Activated naive CD4-positive, alpha-beta T cell treated with anti-CD3 and anti-CD28 coated beads, Interleukin-2, amount 10 ng/mL, durations not matched to agents 7 days and 5 days (primary cell): ENCODE results near the gene PCSK7.
A peak's percentile ranks its signal among the peaks of the same experiment; 100 is the strongest.
"Not testable (repeated sequence)": the region's sequence is repeated elsewhere in the genome, so short reads cannot be mapped to it uniquely, and the experiment has no call there.

ENCODE experiments used
- CTCF ChIA-PET: fragments of 350-600 bp; sonication (Branson Sonifier 250); formaldehyde crosslinking; loops from one replicate; lab custom pipeline; 2021; ENCODE audit warnings: antibody characterized with exemption; lab: Charles Lee
- DNase-seq: peaks from one replicate; pipeline ENCODE4 v3.0.0-alpha.2; 2020
- H3K27ac Mint-ChIP-seq: one replicate; pipeline ENCODE4 v1.8.0; 2021; ENCODE audit warnings: mild to moderate bottlenecking, moderate library complexity, mixed read lengths
- H3K27me3 Mint-ChIP-seq: one replicate; pipeline ENCODE4 v1.8.0; 2021; ENCODE audit warnings: mild to moderate bottlenecking, mixed read lengths
- H3K36me3 Mint-ChIP-seq: one replicate; pipeline ENCODE4 v1.8.0; 2021; ENCODE audit warnings: mixed read lengths
- H3K4me1 Mint-ChIP-seq: one replicate; pipeline ENCODE4 v1.8.0; 2021; ENCODE audit warnings: mixed read lengths
- H3K4me3 Mint-ChIP-seq: one replicate; pipeline ENCODE4 v1.8.0; 2021; ENCODE audit warnings: mild to moderate bottlenecking, moderate library complexity, mixed read lengths
- H3K9me3 Mint-ChIP-seq: one replicate; pipeline ENCODE4 v1.8.0; 2021; ENCODE audit warnings: mixed read lengths

Gene PCSK7

DNA sequence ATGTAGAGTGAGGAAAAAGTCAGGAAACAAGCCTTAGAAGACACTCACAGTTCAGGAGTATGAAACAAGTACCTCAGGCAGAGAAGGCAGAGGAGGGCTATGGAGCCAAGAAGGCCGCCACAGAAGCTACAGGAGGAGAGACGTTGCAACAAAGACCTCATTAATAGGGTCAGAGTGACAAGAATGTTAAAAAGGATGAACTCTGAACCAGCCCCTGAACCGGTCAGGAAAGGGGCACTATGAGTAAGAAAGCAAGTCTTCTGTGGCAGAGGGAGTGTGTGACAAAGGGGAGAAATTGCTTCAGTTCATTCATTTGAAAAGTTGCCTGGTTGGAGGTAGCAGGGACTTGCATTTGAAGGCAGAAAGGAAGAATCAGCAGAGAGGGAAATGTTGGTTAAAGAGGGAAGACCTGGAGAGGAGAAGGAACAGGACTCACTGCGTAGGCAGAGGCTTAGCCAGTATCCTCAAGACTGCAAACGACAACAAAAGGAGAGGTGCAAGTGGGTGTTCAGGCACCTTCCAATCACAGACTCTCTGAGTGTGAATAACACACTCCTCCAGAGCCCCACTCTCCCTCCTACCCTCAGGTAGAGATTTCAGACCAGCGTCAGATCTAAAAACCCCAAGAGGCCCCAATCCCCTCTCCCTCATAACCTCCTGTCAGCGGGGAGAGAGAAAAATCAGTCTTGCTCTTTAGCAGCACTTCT lies 17.3 kb downstream of the PCSK7 start:
- CTCF ChIA-PET = no interaction called here
- H3K4me1 Mint-ChIP-seq = no peaks in the 10 kb centered on the region
- peak; percentile 6 for DNase-seq
- H3K9me3 Mint-ChIP-seq = no peaks in the 10 kb centered on the region
- no peak overlapping the region for H3K4me3 Mint-ChIP-seq
- no peak overlapping the region for H3K27ac Mint-ChIP-seq
- H3K27me3 Mint-ChIP-seq = no peaks in the 10 kb centered on the region
- H3K36me3 Mint-ChIP-seq = peaks cover 70% of the 10 kb centered on the region

DNA sequence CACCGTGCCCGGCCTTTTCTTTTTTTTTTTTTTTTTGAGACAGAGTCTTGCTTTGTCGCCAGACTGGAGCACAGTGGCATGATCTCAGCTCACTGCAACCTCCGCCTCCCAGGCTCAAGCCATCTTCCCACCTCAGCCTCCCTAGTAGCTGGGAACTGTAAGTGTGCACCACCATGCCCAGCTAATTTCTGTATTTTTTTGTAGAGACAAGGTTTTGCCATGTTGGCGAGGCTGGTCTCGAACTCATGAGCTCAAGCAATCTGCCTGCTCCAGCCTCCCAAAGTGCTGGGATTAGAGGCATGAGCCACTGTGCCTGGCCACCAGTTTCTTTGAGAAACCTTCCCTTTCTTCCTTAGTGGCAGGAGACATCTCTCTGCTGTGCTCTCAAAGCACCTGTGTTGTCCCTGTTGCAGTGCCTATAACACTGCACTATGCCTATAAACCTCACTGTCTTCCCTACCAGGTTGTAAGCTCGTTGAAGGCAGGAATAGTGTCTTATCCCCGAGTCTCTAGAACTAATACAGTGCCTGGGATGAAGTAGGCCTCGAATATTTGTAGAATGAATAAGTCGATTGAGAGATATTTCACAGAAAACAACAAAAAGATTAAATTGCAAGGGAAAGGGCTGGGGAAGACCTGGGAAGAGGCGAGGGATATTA lies 19.0 kb downstream of the PCSK7 start:
- H3K27me3 Mint-ChIP-seq = peaks cover 3% of the 10 kb centered on the region
- CTCF ChIA-PET = no interaction called here
- no peak overlapping the region for H3K4me3 Mint-ChIP-seq
- no peak overlapping the region for H3K27ac Mint-ChIP-seq
- no peaks in the 10 kb centered on the region for H3K9me3 Mint-ChIP-seq
- peaks cover 54% of the 10 kb centered on the region for H3K36me3 Mint-ChIP-seq
- DNase-seq = no peak
- H3K4me1 Mint-ChIP-seq = no peaks in the 10 kb centered on the region

- CTCF ChIA-PET = interaction anchor here (0.7 kb wide), 1 partner anchor 32 kb away, joined by 3 read pairs; the partner anchor contains the start of gene SIDT2
- Mint-ChIP-seq H3K4me1 (no peaks in the 10 kb centered on the region), H3K9me3 (no peaks in the 10 kb centered on the region), H3K27me3 (peaks cover 3% of the 10 kb centered on the region), H3K4me3 (no peak overlapping the region), H3K36me3 (peaks cover 40% of the 10 kb centered on the region), H3K27ac (no peak overlapping the region)
- no peak for DNase-seq
Measured at GRCh38 chr11:117210620-117211019, 21.3 kb downstream of the PCSK7 start.

DNA sequence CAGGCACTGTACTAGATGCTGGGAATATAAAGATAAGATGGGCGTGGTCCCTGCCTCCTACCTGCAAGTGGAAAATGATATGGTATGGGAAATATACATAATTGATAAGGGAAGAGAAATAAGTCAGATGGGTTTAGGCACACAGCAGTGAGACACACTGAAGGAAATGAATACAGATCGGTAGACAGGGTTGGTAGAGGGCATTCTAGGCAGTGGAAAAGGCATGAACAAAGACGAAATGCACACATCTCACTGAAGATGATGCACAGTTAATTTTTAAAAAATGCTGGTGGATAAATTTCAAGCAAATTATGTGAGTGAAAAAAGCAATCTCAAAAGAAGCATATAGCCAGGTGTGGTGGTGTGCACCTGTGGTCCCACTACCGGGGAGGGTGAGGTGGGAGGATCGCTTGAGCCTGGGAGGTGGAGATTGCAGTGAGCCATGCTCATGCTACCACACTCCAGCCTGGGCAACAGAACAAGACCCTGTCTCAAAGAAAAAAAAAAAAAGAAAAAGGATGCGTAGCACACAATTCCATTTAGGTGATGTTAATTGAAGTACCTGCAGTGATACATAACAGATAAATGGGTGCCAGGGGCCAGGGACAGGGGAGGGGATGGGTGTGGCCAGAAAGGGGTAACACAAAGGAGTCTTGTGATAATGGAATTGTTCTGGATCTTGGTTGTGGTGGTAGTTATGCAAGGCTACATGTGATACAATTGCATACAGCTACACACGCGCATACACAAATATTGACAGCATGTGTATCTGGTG lies 22.3 kb downstream of the PCSK7 start:
- H3K4me1 Mint-ChIP-seq, H3K9me3 Mint-ChIP-seq, H3K27ac Mint-ChIP-seq, CTCF ChIA-PET, DNase-seq, H3K4me3 Mint-ChIP-seq, H3K27me3 Mint-ChIP-seq: not testable (repeated sequence)
- peaks cover 45% of the 10 kb centered on the region for H3K36me3 Mint-ChIP-seq

DNA sequence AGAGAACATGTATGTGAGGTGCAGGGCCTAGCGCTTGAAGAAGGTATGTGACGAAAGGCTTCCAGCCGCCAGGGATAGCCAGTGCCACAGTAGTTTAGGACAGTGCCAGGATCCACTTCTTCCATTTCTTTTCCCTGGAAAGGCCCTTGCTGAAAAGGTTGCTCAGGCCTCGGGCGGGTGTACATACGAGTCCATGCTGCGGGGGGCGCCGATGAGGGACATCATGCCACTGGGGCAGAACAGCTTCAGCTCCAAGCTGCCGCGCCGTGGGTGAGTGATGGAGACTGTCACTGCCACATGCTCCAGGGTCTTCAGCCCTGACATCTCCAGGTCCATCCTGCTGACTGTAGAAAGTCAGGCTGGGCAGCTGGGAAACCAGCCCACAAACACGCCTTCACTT lies 23.2 kb downstream of the PCSK7 start:
- H3K27ac Mint-ChIP-seq, H3K27me3 Mint-ChIP-seq, DNase-seq, H3K4me1 Mint-ChIP-seq, CTCF ChIA-PET, H3K9me3 Mint-ChIP-seq, H3K4me3 Mint-ChIP-seq: not testable (repeated sequence)
- peaks cover 44% of the 10 kb centered on the region for H3K36me3 Mint-ChIP-seq

GRCh38 chr11:117207481-117207880 lies 24.4 kb downstream of the PCSK7 start:
- peaks cover 38% of the 10 kb centered on the region for H3K36me3 Mint-ChIP-seq
- H3K27ac Mint-ChIP-seq, CTCF ChIA-PET, H3K4me3 Mint-ChIP-seq, H3K4me1 Mint-ChIP-seq, H3K27me3 Mint-ChIP-seq, DNase-seq, H3K9me3 Mint-ChIP-seq: not testable (repeated sequence)

- H3K9me3 Mint-ChIP-seq, H3K27me3 Mint-ChIP-seq, H3K4me1 Mint-ChIP-seq, H3K27ac Mint-ChIP-seq, CTCF ChIA-PET, DNase-seq, H3K4me3 Mint-ChIP-seq: not testable (repeated sequence)
- H3K36me3 Mint-ChIP-seq = peaks cover 35% of the 10 kb centered on the region
Measured at GRCh38 chr11:117206859-117207258, 25.0 kb downstream of the PCSK7 start.

GRCh38 chr11:117206111-117206510 lies 25.8 kb downstream of the PCSK7 start:
- CTCF ChIA-PET, H3K9me3 Mint-ChIP-seq, H3K4me3 Mint-ChIP-seq, H3K27ac Mint-ChIP-seq, H3K4me1 Mint-ChIP-seq, DNase-seq, H3K27me3 Mint-ChIP-seq: not testable (repeated sequence)
- H3K36me3 Mint-ChIP-seq = peaks cover 30% of the 10 kb centered on the region

GRCh38 chr11:117205211-117205818 lies 26.6 kb downstream of the PCSK7 start:
- no peak overlapping the region for H3K4me3 Mint-ChIP-seq
- H3K27ac Mint-ChIP-seq = peak overlapping the region; percentile 37
- H3K4me1 Mint-ChIP-seq = no peaks in the 10 kb centered on the region
- no peak for DNase-seq
- no peaks in the 10 kb centered on the region for H3K9me3 Mint-ChIP-seq
- H3K27me3 Mint-ChIP-seq = peaks cover 3% of the 10 kb centered on the region
- H3K36me3 Mint-ChIP-seq = peaks cover 24% of the 10 kb centered on the region
- CTCF ChIA-PET = no interaction called here

DNA sequence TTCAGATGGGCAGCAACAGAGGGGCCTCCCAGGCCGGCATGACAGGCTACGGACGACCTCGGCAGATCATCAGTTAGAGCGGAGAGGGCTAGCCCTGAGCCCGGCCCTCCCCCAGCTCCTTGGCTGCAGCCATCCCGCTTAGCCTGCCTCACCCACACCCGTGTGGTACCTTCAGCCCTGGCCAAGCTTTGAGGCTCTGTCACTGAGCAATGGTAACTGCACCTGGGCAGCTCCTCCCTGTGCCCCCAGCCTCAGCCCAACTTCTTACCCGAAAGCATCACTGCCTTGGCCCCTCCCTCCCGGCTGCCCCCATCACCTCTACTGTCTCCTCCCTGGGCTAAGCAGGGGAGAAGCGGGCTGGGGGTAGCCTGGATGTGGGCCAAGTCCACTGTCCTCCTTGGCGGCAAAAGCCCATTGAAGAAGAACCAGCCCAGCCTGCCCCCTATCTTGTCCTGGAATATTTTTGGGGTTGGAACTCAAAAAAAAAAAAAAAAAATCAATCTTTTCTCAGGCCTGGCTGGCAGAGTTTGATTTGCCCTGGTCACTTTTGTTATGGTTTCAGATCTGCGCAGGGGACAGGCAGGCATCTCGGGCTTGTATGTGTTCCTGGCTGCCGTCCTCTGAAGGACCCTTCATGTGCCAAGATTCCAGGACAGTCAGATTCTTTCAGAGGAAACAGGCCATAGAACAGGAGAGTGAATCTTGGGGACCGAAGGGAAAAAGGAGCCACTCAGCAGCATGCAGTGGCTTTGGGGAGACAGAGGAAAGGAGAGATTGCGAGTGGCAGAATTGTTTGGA lies 27.4 kb downstream of the PCSK7 start:
- peaks cover 3% of the 10 kb centered on the region for H3K27me3 Mint-ChIP-seq
- DNase-seq = no peak
- H3K36me3 Mint-ChIP-seq = peaks cover 20% of the 10 kb centered on the region
- no peaks in the 10 kb centered on the region for H3K9me3 Mint-ChIP-seq
- no peak overlapping the region for H3K4me3 Mint-ChIP-seq
- peak overlapping the region; percentile 78 for H3K27ac Mint-ChIP-seq
- H3K4me1 Mint-ChIP-seq = no peaks in the 10 kb centered on the region
- CTCF ChIA-PET = no interaction called here

GRCh38 chr11:117203069-117203407 lies 28.8 kb downstream of the PCSK7 start:
- H3K27ac Mint-ChIP-seq = peak overlapping the region; percentile 16
- peaks cover 20% of the 10 kb centered on the region for H3K36me3 Mint-ChIP-seq
- CTCF ChIA-PET = no interaction called here
- H3K9me3 Mint-ChIP-seq = no peaks in the 10 kb centered on the region
- no peaks in the 10 kb centered on the region for H3K27me3 Mint-ChIP-seq
- no peak for DNase-seq
- no peak overlapping the region for H3K4me3 Mint-ChIP-seq
- no peaks in the 10 kb centered on the region for H3K4me1 Mint-ChIP-seq

GRCh38 chr11:117202386-117203068 lies 29.3 kb downstream of the PCSK7 start:
- Mint-ChIP-seq H3K4me1 (no peaks in the 10 kb centered on the region), H3K27me3 (no peaks in the 10 kb centered on the region), H3K27ac (peak overlapping the region; percentile 28), H3K4me3 (no peak overlapping the region), H3K36me3 (peaks cover 20% of the 10 kb centered on the region), H3K9me3 (no peaks in the 10 kb centered on the region)
- CTCF ChIA-PET = no interaction called here
- DNase-seq = no peak

GRCh38 chr11:117201658-117202305 lies 30.1 kb downstream of the PCSK7 start:
- H3K4me1 Mint-ChIP-seq = no peaks in the 10 kb centered on the region
- H3K9me3 Mint-ChIP-seq = no peaks in the 10 kb centered on the region
- CTCF ChIA-PET = interaction anchor here (1.4 kb wide), 1 partner anchor 22 kb away, joined by 3 read pairs; no protein-coding TSS in a partner anchor
- no peaks in the 10 kb centered on the region for H3K27me3 Mint-ChIP-seq
- H3K27ac Mint-ChIP-seq = no peak overlapping the region
- H3K36me3 Mint-ChIP-seq = peaks cover 20% of the 10 kb centered on the region
- no peak overlapping the region for H3K4me3 Mint-ChIP-seq
- no peak for DNase-seq
